Kidney tubule cell (primary cell): Measurements from ENCODE around the gene MMP11.

Experiments used
- DNase-seq: peaks from one replicate; pipeline ENCODE4 v3.0.0-alpha.2; 2018; ENCODE audit warnings: low spot score

Gene MMP11

DNA sequence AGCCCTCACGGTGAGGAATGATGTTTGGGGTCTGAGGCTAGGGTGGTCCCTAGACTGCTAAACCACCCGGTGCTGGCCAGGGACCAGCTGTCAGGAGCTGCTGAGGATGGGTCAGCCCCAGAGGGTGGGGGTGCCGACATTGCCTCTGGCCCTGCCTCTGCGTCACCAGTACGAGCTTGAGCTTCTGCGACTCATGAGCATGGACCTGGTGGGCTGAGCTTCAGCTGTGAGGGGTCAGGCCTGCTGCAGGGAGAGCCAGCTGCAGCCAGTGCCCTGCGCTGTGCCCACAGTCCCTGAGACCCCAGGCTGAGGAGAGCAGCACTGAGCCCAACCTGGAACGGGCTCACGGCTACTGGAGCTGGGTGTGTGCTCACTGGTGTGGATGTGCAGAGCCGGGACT, 59.1 kb downstream of the MMP11 start:
- DNase-seq, result no peak

GRCh38 chr22:23832226-23833016, 59.8 kb downstream of the MMP11 start:
- DNase-seq, result no peak

- no peak for DNase-seq
These were observed 60.5 kb downstream of the MMP11 start for GRCh38 chr22:23833017-23833751.
